Stimulated activated CD4-positive, alpha-beta T cell treated with anti-CD3 and anti-CD28 coated beads, Interleukin-15, amount 100 ng/mL, for 1 hour (primary cell): Measurements from ENCODE around the gene SLC25A43.

Experiments used
- DNase-seq, 2 donors: peaks; one replicate each; pipeline ENCODE4 v3.0.0-alpha.2; 2020; ENCODE audit warnings: low read depth in 1 of 2, low spot score in 1 of 2

SLC25A43 gene

DNA sequence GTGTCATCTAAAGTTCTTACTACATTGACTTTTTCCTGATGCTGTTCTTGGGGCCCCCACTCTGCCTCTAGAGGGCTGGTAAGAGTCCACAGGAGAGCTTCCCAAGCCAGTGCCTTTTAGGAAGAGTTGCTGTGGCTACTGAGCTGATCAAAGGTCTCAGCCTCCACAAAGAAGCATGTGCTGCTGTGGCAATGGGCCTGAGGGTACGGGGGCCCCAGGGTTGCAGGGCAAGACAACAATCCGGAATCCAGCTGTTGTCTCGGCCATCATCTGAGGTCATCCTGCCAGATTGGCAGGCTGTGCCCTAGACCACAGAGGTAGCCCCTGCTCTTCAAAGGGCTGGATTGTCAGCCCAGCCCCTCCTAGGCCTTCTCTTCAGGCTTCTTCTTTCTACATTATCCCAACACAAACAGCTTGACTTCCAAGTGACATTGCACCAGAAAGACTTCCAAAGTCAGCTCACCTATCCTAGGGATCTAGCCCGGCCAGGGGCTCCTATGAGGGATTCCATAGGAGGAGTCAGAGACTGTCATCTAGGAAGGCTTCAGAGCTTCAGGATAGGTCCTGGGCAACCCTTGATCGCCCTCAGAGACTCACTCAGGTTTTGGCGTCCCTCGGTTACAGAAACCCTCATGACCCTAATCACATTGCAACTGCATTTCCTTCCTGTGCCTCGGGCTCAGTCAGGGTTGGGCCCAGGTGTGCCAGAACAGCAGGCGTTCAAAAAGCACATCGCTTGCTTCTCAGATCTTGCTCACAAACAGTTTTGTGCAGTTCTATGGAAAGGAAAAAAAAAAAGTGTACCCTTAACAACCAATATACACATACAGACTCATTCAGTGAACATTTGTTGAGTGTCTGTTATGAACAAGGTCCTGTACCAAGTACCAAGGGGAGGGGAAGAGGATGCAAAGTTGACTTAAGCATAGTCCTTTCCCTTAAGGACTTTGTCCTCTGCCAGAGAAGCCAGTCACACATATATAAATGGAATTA is 96.9 kb downstream of the SLC25A43 start:
- no peak for DNase-seq

DNA sequence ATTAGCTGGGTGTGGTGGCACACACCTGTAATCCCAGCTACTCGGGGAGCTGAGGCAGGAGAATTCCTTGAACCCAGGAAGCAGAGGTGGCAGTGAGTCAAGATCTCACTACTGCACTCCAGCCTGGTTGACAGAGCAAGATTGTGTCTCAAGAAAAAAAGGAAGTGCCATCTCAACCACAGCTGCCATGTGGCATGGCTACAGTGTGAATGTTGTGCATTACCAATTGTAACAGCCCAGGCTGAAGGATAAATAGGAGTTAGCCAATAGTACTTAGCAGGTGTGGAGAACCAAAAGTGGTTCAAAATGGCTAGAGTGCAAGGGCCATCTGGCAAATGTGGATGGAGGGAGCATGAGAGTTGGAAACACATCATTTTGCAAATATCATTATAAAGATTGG is 98.0 kb downstream of the SLC25A43 start:
- no peak for DNase-seq

DNA sequence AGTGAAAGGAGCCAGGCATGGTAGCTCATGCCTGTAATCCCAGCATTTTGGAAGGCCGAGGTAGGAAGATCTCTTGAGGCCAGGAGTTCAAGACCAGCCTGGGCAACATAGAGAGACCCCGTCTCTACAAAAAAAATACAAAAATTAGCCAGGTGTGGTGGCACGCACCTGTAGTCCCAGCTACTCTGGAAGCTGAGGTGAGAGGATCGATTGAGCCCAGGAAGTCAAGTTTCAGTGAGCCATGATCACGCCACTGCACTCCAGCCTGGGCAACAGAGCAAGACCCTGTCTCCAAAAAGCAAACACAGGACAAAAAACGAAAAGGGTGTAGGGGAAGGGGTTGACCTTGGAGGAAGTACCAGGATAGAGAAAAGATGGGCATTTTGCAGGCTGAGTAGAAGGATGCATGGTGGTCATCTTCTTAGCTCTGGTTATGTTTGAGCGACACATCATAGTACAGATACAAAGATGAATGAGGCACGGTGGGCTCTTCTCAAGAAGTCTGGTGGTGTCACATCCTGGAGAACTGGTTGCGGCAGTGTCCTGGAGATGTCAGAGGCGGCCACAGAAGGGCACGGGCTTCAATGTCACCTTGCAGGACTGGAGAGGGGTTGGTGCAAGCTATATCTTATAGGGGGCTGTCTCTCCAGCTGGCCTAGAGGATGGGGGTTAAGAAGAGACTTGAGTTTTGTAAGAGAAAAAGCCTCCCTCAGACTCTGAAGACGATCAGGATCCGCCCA is 101.1 kb downstream of the SLC25A43 start:
- no peak for DNase-seq

DNA sequence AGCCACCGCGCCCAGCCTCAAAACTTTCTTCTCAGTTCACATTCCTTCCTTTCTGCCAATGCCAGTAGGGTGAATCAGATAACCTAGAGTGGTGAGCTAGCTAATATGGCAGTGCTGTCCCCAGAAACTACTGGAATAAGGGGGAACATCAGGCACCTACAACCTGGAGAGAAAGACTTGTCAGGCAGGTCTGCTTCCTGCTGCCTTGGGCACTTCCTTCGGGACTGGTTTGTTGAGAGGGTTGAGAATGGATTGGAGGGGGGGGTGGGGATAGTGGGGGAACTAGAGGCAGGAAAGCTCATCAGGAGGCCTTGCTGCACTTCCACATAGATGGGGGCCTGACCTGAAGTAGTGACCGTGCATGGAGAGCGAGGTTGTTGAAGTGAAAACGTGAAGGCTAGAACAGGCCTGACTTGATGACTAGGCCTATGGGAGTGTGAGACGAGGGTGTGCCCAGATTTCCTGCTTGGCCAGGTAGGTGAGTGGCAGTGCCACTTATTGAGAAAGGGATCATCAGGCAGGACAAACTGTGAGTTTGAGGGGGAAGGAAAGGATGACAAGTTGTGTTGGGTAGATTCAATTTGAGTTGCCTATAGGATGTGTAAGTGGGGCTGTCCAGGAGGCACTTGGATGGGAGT is 102.5 kb downstream of the SLC25A43 start:
- no peak for DNase-seq

DNA sequence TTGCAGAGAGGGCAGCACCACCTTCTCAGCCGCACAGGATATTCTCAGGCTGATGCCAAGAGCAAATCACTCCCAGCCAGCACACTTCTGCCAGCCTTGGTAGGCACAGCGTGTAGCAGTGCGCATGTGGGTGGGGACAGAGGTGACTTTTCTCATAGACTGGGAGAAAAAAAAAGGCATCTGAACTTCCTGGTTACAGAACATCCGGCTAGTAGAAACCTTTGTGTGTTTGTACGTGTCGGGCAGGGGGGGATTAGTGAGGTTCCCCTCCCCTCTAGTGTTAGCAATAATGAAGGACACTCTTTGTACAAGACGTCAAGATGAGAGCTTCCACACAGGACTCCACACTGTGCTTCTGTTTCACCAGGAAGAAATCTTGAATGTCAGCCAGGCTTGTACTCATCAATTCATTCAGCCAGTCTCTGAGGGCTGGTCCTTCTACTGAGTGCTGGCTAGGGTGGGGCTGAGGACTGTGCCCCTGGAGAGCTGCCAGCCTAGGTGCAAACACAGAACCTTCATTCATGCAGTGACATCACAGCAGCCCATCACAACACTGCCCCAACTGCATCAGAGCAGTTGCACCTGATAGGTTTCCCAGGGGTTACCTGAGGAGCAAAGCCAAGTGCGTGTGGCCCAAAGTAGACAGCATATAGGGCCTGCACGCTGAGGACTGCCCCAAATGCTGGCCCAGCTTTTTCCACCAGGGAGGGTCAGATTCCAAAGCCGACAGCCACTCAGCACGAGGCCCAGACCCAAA is 103.8 kb downstream of the SLC25A43 start:
- no peak for DNase-seq

DNA sequence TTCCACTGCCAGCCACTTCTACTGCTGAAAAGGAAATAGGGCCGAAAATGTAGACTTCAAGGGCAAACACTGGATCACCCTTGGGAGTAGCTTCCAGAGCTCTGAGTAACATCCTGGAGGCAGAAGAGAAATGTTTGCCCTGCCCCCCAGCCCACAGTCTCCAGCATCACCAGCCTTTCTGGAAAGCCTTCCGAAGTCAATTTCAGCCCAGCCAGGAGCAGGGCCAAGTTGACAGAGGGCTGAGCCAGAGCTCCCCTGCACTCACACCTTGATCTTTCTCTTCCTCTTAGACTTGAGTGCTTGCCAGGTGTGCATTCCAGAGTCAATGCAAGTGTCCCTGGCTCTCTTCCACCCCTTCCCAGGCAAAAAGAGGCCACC is 104.3 kb downstream of the SLC25A43 start:
- DNase-seq: no peak
